Heart left ventricle (tissue), 13 donors: ENCODE data around the gene KISS1.

Experiments used
- CTCF ChIP-seq, 12 donors: fragments of 200-600 bp; sonication (generic) in 4 of 12; IDR thresholded peaks; one replicate each; pipeline versions ENCODE4 v1.5.0 to v1.8.0; 2018 to 2022; ENCODE audit warnings: antibody characterized with exemption in 12 of 12, mild to moderate bottlenecking in 5 of 12
- POLR2A ChIP-seq, 2 donors: fragments of 450-650 bp; IDR thresholded peaks; one replicate each; pipeline ENCODE4 v1.6.1; 2017; ENCODE audit warnings: antibody characterized with exemption in 2 of 2, mild to moderate bottlenecking in 2 of 2, moderate library complexity in 2 of 2
- donor health status: ischemic (EF 13 %, LVEDD 7.1; RV severe dilation, severe dysfunction).
- donor health status: DM: no; HTN: yes; CAD: no.
- donor health status: DM: no; HTN: no; CAD: no.
- donor health status: ischemic (EF 25% LVEDD 6.9; RV normal size, moderate dysfunction).
- donor health status: ischemic (EF 25% LVEDD 5.7; RV mildly dilated, moderate dysfunction).
- donor health status: ischemic (EF 35%, LVEDD 5.7; RV mildly dilated, moderate dysfunction).
- donor health status: nonischemic (EF 11% LVEDD 7.7; RV severe dilation, severe dysfunction).
- donor health status: DM: yes; HTN: yes; CAD: no.
- donor health status: PGD.
- donor health status: ischemic (EF 29% LVEDD 5.4; RV normal size, mild dysfunction).
- donor health status: nonischemic (EF 23%, LVEDD 6.1; RV moderate dilation, normal function).

- no peak for TF ChIP-seq CTCF (IDR thresholded peaks at IDR 0.05)
- no peak for TF ChIP-seq POLR2A (IDR thresholded peaks at IDR 0.05)
These were observed 51.2 kb downstream of the KISS1 start for GRCh38 chr1:204145033-204145504.
